Body of pancreas (tissue), 4 donors: Measurements from ENCODE around the gene VPS37B.

Experiments used
- POLR2A ChIP-seq, 3 donors: fragments of 450-650 bp; IDR thresholded peaks; one replicate each; pipeline ENCODE4 v1.6.1; 2016; ENCODE audit warnings: antibody characterized with exemption in 3 of 3, mild to moderate bottlenecking in 2 of 3
- TF ChIP-seq, protein P1 (sequence below), 7 experiments: fragments of 450-650 bp in 4 of 7; fragments of 200-600 bp in 3 of 7; sonication (generic) in 3 of 7; IDR thresholded peaks; one replicate each; pipeline ENCODE4 v1.5.1; 2016 to 2019; ENCODE audit warnings: antibody characterized with exemption in 7 of 7

DNA sequence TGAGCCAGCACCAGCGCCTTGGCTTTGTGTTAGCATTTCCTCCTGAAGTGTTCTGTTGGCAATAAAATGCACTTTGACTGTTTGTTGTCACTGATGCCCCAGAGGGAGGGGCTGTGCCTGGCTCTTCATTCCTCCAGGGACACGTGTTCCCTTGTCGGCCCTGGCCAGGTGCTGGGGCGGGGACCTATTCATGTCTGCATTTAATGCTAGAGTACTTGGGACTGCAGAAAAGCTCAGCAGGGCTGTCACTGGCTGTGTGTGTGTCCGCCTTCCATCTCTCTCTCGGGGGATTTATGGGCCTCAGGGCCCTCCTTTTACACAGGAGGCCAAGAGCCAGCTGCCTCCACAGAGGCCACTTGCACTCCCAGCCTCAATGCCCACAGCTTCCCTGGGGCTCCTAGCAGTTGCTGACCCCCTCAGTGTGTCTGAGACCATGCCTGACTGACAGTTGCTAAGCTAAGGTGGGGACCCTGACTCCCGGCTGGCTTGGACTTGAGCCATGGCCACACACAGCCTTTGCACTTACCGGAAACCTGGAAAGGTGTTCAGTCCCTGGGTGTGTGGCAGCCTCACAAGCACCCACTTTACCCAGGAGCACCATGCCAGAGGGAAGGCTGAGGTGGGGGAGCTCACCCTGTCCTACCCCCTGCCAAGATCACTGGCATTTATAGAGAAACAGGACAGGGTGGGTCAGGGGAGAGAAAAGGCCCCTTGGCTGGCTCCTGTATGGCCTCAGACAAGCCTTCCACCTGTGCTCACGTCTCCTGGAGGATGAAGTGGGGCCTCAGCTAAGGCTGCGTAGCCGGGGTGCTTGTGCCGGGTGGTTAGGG lies 32.8 kb downstream of the VPS37B start:
- TF ChIP-seq, protein P1, sequence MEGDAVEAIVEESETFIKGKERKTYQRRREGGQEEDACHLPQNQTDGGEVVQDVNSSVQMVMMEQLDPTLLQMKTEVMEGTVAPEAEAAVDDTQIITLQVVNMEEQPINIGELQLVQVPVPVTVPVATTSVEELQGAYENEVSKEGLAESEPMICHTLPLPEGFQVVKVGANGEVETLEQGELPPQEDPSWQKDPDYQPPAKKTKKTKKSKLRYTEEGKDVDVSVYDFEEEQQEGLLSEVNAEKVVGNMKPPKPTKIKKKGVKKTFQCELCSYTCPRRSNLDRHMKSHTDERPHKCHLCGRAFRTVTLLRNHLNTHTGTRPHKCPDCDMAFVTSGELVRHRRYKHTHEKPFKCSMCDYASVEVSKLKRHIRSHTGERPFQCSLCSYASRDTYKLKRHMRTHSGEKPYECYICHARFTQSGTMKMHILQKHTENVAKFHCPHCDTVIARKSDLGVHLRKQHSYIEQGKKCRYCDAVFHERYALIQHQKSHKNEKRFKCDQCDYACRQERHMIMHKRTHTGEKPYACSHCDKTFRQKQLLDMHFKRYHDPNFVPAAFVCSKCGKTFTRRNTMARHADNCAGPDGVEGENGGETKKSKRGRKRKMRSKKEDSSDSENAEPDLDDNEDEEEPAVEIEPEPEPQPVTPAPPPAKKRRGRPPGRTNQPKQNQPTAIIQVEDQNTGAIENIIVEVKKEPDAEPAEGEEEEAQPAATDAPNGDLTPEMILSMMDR (IDR thresholded peaks at IDR 0.05), result no peak
- peak in 1 of 3 donors; percentile 8 for TF ChIP-seq POLR2A (IDR thresholded peaks at IDR 0.05)
